Caco-2 (cell line): ENCODE measurements around the gene MAPK11. TPM values are rescaled to one million over a fixed set of nuclear protein-coding genes. Genes with fewer than 3 reads are reported as not detected.

Experiments
- BruUV-seq: library from RNA; stranded (reverse); fragments of 400-500 nt; replicated peaks from 2 replicates; lab custom pipeline; 2021; lab: Mats Ljungman, UMichigan
- CTCF ChIA-PET: fragments of 300-600 bp; sonication (Branson Sonifier 250); formaldehyde crosslinking; loops from one replicate; lab custom pipeline; 2022; ENCODE audit warnings: antibody characterized with exemption; lab: Charles Lee
- POLR2A ChIA-PET: fragments of 300-600 bp; sonication (Branson Sonifier 250); formaldehyde crosslinking; loops from one replicate; lab custom pipeline; 2022; ENCODE audit warnings: antibody characterized with exemption; lab: Charles Lee
- DNase-seq, 2 experiments: peaks; one replicate each; pipeline versions ENCODE4 v3.0.0 to v3.0.0-alpha.2; 2020 to 2022
- H3K27me3 ChIP-seq: replicated peaks from 2 replicates; pipeline ENCODE4 v1.6.0; 2011; ENCODE audit warnings: low read length; ENCODE audit not compliant: control insufficient read depth, insufficient read depth
- H3K36me3 ChIP-seq: 2 replicates; pipeline ENCODE4 v1.5.1; 2011; ENCODE audit warnings: low read length; ENCODE audit not compliant: control insufficient read depth, insufficient read depth
- H3K4me1 ChIP-seq: fragments of 250-450 bp; sonication (Bioruptor Pico); 2 replicates; pipeline ENCODE4 v1.5.1; 2020; ENCODE audit warnings: mild to moderate bottlenecking
- H3K4me3 ChIP-seq: 2 replicates; pipeline ENCODE4 v1.5.1; 2011; ENCODE audit warnings: low read depth, mild to moderate bottlenecking, control low read depth, low read length
- H3K9me3 ChIP-seq: fragments of 250-450 bp; sonication (Bioruptor Pico); 2 replicates; pipeline ENCODE4 v1.5.1; 2020; ENCODE audit warnings: mild to moderate bottlenecking, moderate library complexity
- H3K27ac Mint-ChIP-seq: one replicate; pipeline ENCODE4 v1.8.0; 2022; ENCODE audit warnings: mixed read lengths; ENCODE audit not compliant: unreplicated experiment
- H3K27me3 Mint-ChIP-seq: one replicate; pipeline ENCODE4 v1.8.0; 2022; ENCODE audit warnings: mixed read lengths; ENCODE audit not compliant: insufficient read depth, unreplicated experiment
- H3K36me3 Mint-ChIP-seq: one replicate; pipeline ENCODE4 v1.8.0; 2022; ENCODE audit warnings: mild to moderate bottlenecking, mixed read lengths; ENCODE audit not compliant: insufficient read depth, unreplicated experiment
- H3K4me1 Mint-ChIP-seq: one replicate; pipeline ENCODE4 v1.8.0; 2022; ENCODE audit warnings: low read depth, mixed read lengths; ENCODE audit not compliant: unreplicated experiment
- H3K4me3 Mint-ChIP-seq: one replicate; pipeline ENCODE4 v1.8.0; 2022; ENCODE audit warnings: mild to moderate bottlenecking, moderate library complexity, mixed read lengths; ENCODE audit not compliant: unreplicated experiment
- H3K9me3 Mint-ChIP-seq: one replicate; pipeline ENCODE4 v1.8.0; 2022; ENCODE audit warnings: mixed read lengths; ENCODE audit not compliant: unreplicated experiment
- CTCF ChIP-seq, 2 experiments: fragments of 200-600 bp in 1 of 2; IDR thresholded peaks; 1 replicate in 1 of 2; 2 replicates in 1 of 2; pipeline versions ENCODE4 v1.5.1 to v1.8.0; 2011 to 2022; ENCODE audit warnings: antibody characterized with exemption in 1 of 2, control low read depth in 1 of 2, inconsistent platforms in 1 of 2, low read depth in 1 of 2, low read length in 1 of 2, mild to moderate bottlenecking in 1 of 2, moderate library complexity in 1 of 2; ENCODE audit not compliant: insufficient read depth in 1 of 2, severe bottlenecking in 1 of 2, unreplicated experiment in 1 of 2
- intact Hi-C: fragments of 100-400 bp; cut with micrococcal nuclease; formaldehyde crosslinking; loops from one replicate; pipeline ENCODE4 v1.10.0; 2022; ENCODE audit not compliant: unreplicated experiment
- total RNA-seq: library from RNA; stranded (reverse); gene quantifications from 2 replicates; pipeline ENCODE4 v1.2.3, GENCODE V29; 2022

MAPK11 gene
- total RNA-seq, 1 experiment from 2014 or later = 1.3 TPM

GRCh38 chr22:50268655-50269113 is 1.5 kb downstream of the MAPK11 start:
- peak overlapping the region; percentile 38 for H3K4me3 Mint-ChIP-seq

GRCh38 chr22:50267591-50268390 is 2.4 kb downstream of the MAPK11 start:
- H3K36me3 ChIP-seq = no peaks in the 10 kb centered on the region
- Mint-ChIP-seq H3K27me3 (no peaks in the 10 kb centered on the region), H3K4me3 (peak overlapping the region; percentile 38), H3K36me3 (peaks cover 15% of the 10 kb centered on the region), H3K4me1 (no peaks in the 10 kb centered on the region), H3K27ac (no peak overlapping the region), H3K9me3 (no peaks in the 10 kb centered on the region)
- intact Hi-C loops = no loop called here
- H3K4me3 ChIP-seq = peak overlapping the region; percentile 10; the same call in 1 of the 2 replicates
- CTCF ChIA-PET = interaction anchor here (0.7 to 1.5 kb wide), 4 partner anchors 16 to 230 kb away, joined by 4 to 10 read pairs (median 8); partner anchors contain the start of gene HDAC10
- TF ChIP-seq CTCF (IDR thresholded peaks at IDR 0.05; ENCODE audit: insufficient read depth in 1 of 2, low read depth in 1 of 2, low read length in 1 of 2, severe bottlenecking in 1 of 2, unreplicated experiment in 1 of 2) = peak in 1 of 2 experiments; percentile 11
- peak; percentile 63 to 64 for DNase-seq
- no TSS peak for BruUV-seq
- no peaks in the 10 kb centered on the region for H3K27me3 ChIP-seq
- peaks cover 16% of the 10 kb centered on the region for H3K4me1 ChIP-seq
- H3K9me3 ChIP-seq = no peaks in the 10 kb centered on the region
- POLR2A ChIA-PET = no interaction called here

More at GRCh38 chr22:50268655-50269113, 1.5 kb downstream of the MAPK11 start:
- Mint-ChIP-seq H3K36me3 (peaks cover 17% of the 10 kb centered on the region), H3K27me3 (no peaks in the 10 kb centered on the region), H3K27ac (no peak overlapping the region), H3K9me3 (no peaks in the 10 kb centered on the region), H3K4me1 (no peaks in the 10 kb centered on the region)
- Histone ChIP-seq H3K27me3 (no peaks in the 10 kb centered on the region), H3K4me1 (peaks cover 16% of the 10 kb centered on the region), H3K9me3 (no peaks in the 10 kb centered on the region), H3K4me3 (no peak overlapping the region), H3K36me3 (no peaks in the 10 kb centered on the region)
- POLR2A ChIA-PET = no interaction called here
- TF ChIP-seq CTCF (IDR thresholded peaks at IDR 0.05; ENCODE audit: insufficient read depth in 1 of 2, low read depth in 1 of 2, low read length in 1 of 2, severe bottlenecking in 1 of 2, unreplicated experiment in 1 of 2) = no peak
- CTCF ChIA-PET = interaction anchor here (0.6 kb wide), 1 partner anchor 18 kb away, joined by 3 read pairs; the partner anchor contains the start of gene HDAC10
- DNase-seq = no peak
- intact Hi-C loops = no loop called here
- no TSS peak for BruUV-seq

DNA sequence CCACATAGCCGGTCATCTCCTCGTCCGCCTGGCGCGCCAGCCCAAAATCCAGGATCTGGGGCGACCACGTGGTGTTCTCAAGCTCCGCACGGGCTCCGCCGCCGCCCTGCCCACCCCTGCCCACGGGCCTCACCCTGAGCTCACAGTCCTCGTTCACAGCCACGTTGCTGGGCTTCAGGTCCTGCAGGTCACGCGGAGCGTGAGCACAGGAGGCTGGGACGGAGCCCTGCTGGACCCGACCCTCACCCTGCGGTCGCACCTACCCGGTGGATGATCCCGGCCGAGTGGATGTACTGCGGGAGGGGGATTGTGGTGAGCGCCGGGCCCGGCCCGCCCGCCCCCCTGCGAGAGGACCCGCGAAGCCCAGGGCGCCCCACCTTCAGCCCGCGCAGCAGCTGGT is 3.2 kb downstream of the MAPK11 start:
- intact Hi-C loops = no loop called here
- no peak overlapping the region for H3K4me3 Mint-ChIP-seq

More for the DNA sequence above, 3.2 kb downstream of the MAPK11 start:
- Mint-ChIP-seq H3K27me3 (no peaks in the 10 kb centered on the region), H3K36me3 (peaks cover 7% of the 10 kb centered on the region), H3K9me3 (no peaks in the 10 kb centered on the region), H3K27ac (no peak overlapping the region), H3K4me1 (no peaks in the 10 kb centered on the region)
- BruUV-seq = no TSS peak
- Histone ChIP-seq H3K4me3 (no peak overlapping the region), H3K27me3 (no peaks in the 10 kb centered on the region), H3K36me3 (no peaks in the 10 kb centered on the region), H3K4me1 (peaks cover 24% of the 10 kb centered on the region), H3K9me3 (no peaks in the 10 kb centered on the region)
- POLR2A ChIA-PET = no interaction called here
- DNase-seq = no peak
- CTCF ChIA-PET = interaction anchor here (1.5 kb wide), 1 partner anchor 15 kb away, joined by 10 read pairs; the partner anchor contains the start of gene HDAC10
- TF ChIP-seq CTCF (IDR thresholded peaks at IDR 0.05; ENCODE audit: insufficient read depth in 1 of 2, low read depth in 1 of 2, low read length in 1 of 2, severe bottlenecking in 1 of 2, unreplicated experiment in 1 of 2) = no peak
